Panc1 (cell line): ENCODE measurements around the gene TAAR6. TPM values are rescaled to one million over a fixed set of nuclear protein-coding genes. Genes with fewer than 3 reads are reported as not detected.

Experiments
- ATAC-seq: fragments of 200-7000 bp; cut with Tn5 transposase; 2 replicates; pipeline ENCODE4 v1.9.1; 2020; ENCODE audit warnings: mild to moderate bottlenecking, moderate library complexity
- BruUV-seq: library from RNA; stranded (reverse); fragments of 400-500 nt; replicated peaks from 2 replicates; lab custom pipeline; 2021; lab: Mats Ljungman, UMichigan
- CTCF ChIA-PET: fragments of 300-600 bp; sonication (Branson Sonifier 250); formaldehyde crosslinking; loops from one replicate; lab custom pipeline; 2022; ENCODE audit warnings: antibody characterized with exemption; lab: Charles Lee
- POLR2A ChIA-PET: fragments of 300-600 bp; sonication (Branson Sonifier 250); formaldehyde crosslinking; loops from one replicate; lab custom pipeline; 2022; ENCODE audit warnings: antibody characterized with exemption; lab: Charles Lee
- DNase-seq: peaks from one replicate; pipeline ENCODE4 v3.0.0-alpha.2; 2010; ENCODE audit warnings: low read depth, low spot score
- H3K27ac ChIP-seq: 2 replicates; pipeline ENCODE4 v1.5.1; 2011; ENCODE audit warnings: mild to moderate bottlenecking, low read length, inconsistent platforms
- H3K27me3 ChIP-seq: fragments of 200-500 bp; sonication (Bioruptor generic); 2 replicates; pipeline ENCODE4 v1.6.0; 2014; ENCODE audit warnings: low read length, inconsistent platforms; ENCODE audit not compliant: control insufficient read depth, insufficient read depth
- H3K36me3 ChIP-seq: fragments of 200-500 bp; sonication (Bioruptor generic); 2 replicates; pipeline ENCODE4 v1.5.1; 2014; ENCODE audit warnings: inconsistent platforms, mild to moderate bottlenecking, low read length, moderate library complexity; ENCODE audit not compliant: control insufficient read depth, insufficient read depth
- H3K4me1 ChIP-seq: 2 replicates; pipeline ENCODE4 v1.5.1; 2011; ENCODE audit warnings: inconsistent platforms, mild to moderate bottlenecking, low read length, moderate library complexity; ENCODE audit not compliant: control insufficient read depth, insufficient read depth
- H3K4me3 ChIP-seq, 2 experiments: 2 replicates each; pipeline ENCODE4 v1.5.1; 2011 to 2012; ENCODE audit warnings: low read depth in 2 of 2, low read length in 2 of 2, mild to moderate bottlenecking in 2 of 2, inconsistent platforms in 1 of 2, moderate library complexity in 1 of 2
- H3K9me3 ChIP-seq: fragments of 200-500 bp; sonication (Bioruptor generic); 2 replicates; pipeline ENCODE4 v1.5.1; 2014; ENCODE audit warnings: low read depth, mild to moderate bottlenecking, inconsistent platforms, low read length, moderate library complexity; ENCODE audit not compliant: control insufficient read depth, insufficient read depth
- POLR2AphosphoS5 ChIP-seq: IDR thresholded peaks from 2 replicates; pipeline ENCODE4 v1.6.1; 2012; ENCODE audit warnings: mild to moderate bottlenecking, low read depth, low read length, moderate library complexity
- SIN3A ChIP-seq: IDR thresholded peaks from 2 replicates; pipeline ENCODE4 v1.6.1; 2012; ENCODE audit warnings: low read depth, mild to moderate bottlenecking, low read length, moderate library complexity, borderline replicate concordance; ENCODE audit not compliant: insufficient read depth
- TCF7L2 ChIP-seq: IDR thresholded peaks from 2 replicates; pipeline ENCODE4 v1.6.1; 2011; ENCODE audit warnings: mild to moderate bottlenecking, low read depth, low read length, inconsistent platforms
- in situ Hi-C: cut with HindIII; loops from 2 replicates; pipeline ENCODE4 v1.10.0; 2016; ENCODE audit warnings: low sequenced_read_pairs, low pct_unique_long_range_greater_than_20kb
- intact Hi-C: fragments of 100-400 bp; cut with micrococcal nuclease; formaldehyde crosslinking; loops from one replicate; pipeline ENCODE4 v1.10.0; 2022; ENCODE audit not compliant: unreplicated experiment
- total RNA-seq: library from RNA; stranded (reverse); gene quantifications from one replicate; pipeline ENCODE4 v1.2.1, GENCODE V29; 2021; ENCODE audit not compliant: unreplicated experiment
- TF ChIP-seq, protein P1 (sequence below): fragments of 450-650 bp; IDR thresholded peaks from 2 replicates; pipeline ENCODE4 v1.5.1; 2017; ENCODE audit warnings: mild to moderate bottlenecking
- TF ChIP-seq, protein P2 (sequence below), 2 experiments: IDR thresholded peaks; 2 replicates each; pipeline ENCODE4 v1.6.1; 2011 to 2012; ENCODE audit warnings: low read depth in 2 of 2, control low read depth in 1 of 2, low read length in 1 of 2, mild to moderate bottlenecking in 1 of 2, moderate library complexity in 1 of 2; ENCODE audit not compliant: insufficient read depth in 1 of 2

TAAR6 gene
- total RNA-seq, 1 experiment from 2014 or later, result not detected

- BruUV-seq, result no TSS peak
- TF ChIP-seq SIN3A (no peak), POLR2AphosphoS5 (no peak), TCF7L2 (no peak)
- TF ChIP-seq, protein P1, sequence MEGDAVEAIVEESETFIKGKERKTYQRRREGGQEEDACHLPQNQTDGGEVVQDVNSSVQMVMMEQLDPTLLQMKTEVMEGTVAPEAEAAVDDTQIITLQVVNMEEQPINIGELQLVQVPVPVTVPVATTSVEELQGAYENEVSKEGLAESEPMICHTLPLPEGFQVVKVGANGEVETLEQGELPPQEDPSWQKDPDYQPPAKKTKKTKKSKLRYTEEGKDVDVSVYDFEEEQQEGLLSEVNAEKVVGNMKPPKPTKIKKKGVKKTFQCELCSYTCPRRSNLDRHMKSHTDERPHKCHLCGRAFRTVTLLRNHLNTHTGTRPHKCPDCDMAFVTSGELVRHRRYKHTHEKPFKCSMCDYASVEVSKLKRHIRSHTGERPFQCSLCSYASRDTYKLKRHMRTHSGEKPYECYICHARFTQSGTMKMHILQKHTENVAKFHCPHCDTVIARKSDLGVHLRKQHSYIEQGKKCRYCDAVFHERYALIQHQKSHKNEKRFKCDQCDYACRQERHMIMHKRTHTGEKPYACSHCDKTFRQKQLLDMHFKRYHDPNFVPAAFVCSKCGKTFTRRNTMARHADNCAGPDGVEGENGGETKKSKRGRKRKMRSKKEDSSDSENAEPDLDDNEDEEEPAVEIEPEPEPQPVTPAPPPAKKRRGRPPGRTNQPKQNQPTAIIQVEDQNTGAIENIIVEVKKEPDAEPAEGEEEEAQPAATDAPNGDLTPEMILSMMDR, result no peak
- TF ChIP-seq, protein P2, sequence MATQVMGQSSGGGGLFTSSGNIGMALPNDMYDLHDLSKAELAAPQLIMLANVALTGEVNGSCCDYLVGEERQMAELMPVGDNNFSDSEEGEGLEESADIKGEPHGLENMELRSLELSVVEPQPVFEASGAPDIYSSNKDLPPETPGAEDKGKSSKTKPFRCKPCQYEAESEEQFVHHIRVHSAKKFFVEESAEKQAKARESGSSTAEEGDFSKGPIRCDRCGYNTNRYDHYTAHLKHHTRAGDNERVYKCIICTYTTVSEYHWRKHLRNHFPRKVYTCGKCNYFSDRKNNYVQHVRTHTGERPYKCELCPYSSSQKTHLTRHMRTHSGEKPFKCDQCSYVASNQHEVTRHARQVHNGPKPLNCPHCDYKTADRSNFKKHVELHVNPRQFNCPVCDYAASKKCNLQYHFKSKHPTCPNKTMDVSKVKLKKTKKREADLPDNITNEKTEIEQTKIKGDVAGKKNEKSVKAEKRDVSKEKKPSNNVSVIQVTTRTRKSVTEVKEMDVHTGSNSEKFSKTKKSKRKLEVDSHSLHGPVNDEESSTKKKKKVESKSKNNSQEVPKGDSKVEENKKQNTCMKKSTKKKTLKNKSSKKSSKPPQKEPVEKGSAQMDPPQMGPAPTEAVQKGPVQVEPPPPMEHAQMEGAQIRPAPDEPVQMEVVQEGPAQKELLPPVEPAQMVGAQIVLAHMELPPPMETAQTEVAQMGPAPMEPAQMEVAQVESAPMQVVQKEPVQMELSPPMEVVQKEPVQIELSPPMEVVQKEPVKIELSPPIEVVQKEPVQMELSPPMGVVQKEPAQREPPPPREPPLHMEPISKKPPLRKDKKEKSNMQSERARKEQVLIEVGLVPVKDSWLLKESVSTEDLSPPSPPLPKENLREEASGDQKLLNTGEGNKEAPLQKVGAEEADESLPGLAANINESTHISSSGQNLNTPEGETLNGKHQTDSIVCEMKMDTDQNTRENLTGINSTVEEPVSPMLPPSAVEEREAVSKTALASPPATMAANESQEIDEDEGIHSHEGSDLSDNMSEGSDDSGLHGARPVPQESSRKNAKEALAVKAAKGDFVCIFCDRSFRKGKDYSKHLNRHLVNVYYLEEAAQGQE (IDR thresholded peaks at IDR 0.05; ENCODE audit: insufficient read depth in 1 of 2, low read depth in 2 of 2, low read length in 1 of 2), result no peak
- intact Hi-C loops, result no loop called here
- ATAC-seq (no peak), DNase-seq (no peak)
- H3K4me3 ChIP-seq, result no peak overlapping the region
- H3K4me1 ChIP-seq, result no peaks in the 10 kb centered on the region
- in situ Hi-C loops, result no loop called here
- H3K36me3 ChIP-seq, result no peaks in the 10 kb centered on the region
- POLR2A ChIA-PET, result no interaction called here
- H3K27me3 ChIP-seq, result no peaks in the 10 kb centered on the region
- CTCF ChIA-PET, result no interaction called here
- no peak overlapping the region for H3K27ac ChIP-seq
- H3K9me3 ChIP-seq, result no peaks in the 10 kb centered on the region
Observed at GRCh38 chr6:132607544-132608233, 37.6 kb downstream of the TAAR6 start.

DNA sequence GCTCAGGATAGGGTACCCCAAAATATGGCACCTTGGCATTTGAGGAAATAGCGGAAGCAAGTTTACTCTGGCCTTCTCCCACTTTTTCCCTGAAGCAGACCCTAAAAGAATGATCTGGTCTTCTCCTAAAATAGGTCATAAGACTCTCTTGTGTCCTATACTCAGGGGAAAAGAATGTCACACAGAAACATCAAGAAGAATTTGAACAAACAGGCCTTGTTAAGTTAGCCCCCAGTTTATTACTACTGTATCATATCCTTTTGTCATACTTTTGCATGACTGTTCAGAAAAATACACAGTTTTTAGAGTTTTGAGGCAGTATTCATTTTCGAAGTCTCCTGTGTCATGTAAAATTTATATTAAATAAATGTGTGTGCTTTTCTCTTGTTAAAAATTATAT lies 41.5 kb downstream of the TAAR6 start:
- Histone ChIP-seq H3K27ac (no peak overlapping the region), H3K9me3 (no peaks in the 10 kb centered on the region), H3K36me3 (no peaks in the 10 kb centered on the region), H3K4me1 (no peaks in the 10 kb centered on the region), H3K27me3 (no peaks in the 10 kb centered on the region; the same call in 1 of the 2 replicates), H3K4me3 (no peak overlapping the region)
- ATAC-seq (no peak), DNase-seq (no peak)
- ChIA-PET POLR2A (no interaction called here), CTCF (no interaction called here)
- in situ Hi-C loops (no loop called here), intact Hi-C loops (no loop called here)
- BruUV-seq, result no TSS peak
- TF ChIP-seq, protein P1, result no peak
- TF ChIP-seq, protein P2 (IDR thresholded peaks at IDR 0.05; ENCODE audit: insufficient read depth in 1 of 2, low read depth in 2 of 2, low read length in 1 of 2), result no peak
- TF ChIP-seq TCF7L2 (no peak), SIN3A (no peak), POLR2AphosphoS5 (no peak)
